ENCODE measurements around the gene MYO1B.
A peak's percentile ranks its signal among the peaks of the same experiment; 100 is the strongest.

Gene MYO1B

DNA sequence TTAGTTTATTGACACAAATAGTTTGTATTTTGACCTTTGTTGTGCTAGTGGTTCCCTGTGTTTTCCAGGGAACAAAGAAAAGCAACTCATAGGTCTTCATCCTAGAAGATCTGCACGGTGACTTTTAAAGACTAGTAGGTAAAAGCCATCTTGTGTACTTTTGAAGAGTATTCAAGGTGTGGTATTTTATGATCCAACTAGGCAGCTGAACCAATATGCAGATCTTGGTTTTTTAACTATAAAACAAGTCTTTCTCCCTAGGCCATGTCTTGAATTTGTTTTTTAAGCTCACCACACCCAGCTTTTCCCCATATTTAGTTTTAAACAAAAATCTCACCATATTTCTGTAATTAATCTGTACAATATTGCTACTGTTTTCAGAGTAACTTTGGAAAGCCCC lies 30.0 kb upstream of the MYO1B start:
- Histone ChIP-seq H3K36me3 (no peaks in the 10 kb centered on the region), H3K27me3 (no peaks in the 10 kb centered on the region), H3K4me3 (ENCODE audit: low read depth, low read length) (no peak overlapping the region), H3K4me1 (peaks cover 8% of the 10 kb centered on the region), H3K9me3 (no peaks in the 10 kb centered on the region)
- TF ChIP-seq, protein P1, sequence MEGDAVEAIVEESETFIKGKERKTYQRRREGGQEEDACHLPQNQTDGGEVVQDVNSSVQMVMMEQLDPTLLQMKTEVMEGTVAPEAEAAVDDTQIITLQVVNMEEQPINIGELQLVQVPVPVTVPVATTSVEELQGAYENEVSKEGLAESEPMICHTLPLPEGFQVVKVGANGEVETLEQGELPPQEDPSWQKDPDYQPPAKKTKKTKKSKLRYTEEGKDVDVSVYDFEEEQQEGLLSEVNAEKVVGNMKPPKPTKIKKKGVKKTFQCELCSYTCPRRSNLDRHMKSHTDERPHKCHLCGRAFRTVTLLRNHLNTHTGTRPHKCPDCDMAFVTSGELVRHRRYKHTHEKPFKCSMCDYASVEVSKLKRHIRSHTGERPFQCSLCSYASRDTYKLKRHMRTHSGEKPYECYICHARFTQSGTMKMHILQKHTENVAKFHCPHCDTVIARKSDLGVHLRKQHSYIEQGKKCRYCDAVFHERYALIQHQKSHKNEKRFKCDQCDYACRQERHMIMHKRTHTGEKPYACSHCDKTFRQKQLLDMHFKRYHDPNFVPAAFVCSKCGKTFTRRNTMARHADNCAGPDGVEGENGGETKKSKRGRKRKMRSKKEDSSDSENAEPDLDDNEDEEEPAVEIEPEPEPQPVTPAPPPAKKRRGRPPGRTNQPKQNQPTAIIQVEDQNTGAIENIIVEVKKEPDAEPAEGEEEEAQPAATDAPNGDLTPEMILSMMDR (IDR thresholded peaks at IDR 0.05; ENCODE audit: low read depth, low read length), result no peak
- DNase-seq, result no peak

DNA sequence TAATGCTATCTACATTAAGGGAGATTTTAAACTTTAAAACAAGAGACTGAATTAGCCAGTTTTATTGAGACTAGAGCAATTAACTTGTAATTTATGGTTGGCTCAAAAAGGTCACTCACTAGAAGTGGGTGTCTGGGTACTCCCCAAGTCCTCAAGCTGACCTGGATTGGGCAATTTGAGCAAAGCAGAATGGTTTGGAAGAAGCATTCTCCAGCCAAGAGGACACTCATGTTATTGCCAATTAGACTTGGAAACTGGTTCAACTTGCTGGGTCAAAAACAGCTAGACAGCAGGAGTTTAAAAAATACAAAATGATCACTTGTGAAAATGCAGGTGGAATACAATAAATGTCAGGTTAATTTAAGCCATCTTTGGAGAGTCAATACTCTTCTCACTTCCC lies 29.5 kb upstream of the MYO1B start:
- H3K36me3 ChIP-seq, result no peaks in the 10 kb centered on the region
- DNase-seq, result no peak
- H3K4me3 ChIP-seq (ENCODE audit: low read depth, low read length), result no peak overlapping the region
- H3K9me3 ChIP-seq, result no peaks in the 10 kb centered on the region
- H3K4me1 ChIP-seq, result peaks cover 8% of the 10 kb centered on the region
- no peaks in the 10 kb centered on the region for H3K27me3 ChIP-seq
- TF ChIP-seq, protein P1 (IDR thresholded peaks at IDR 0.05; ENCODE audit: low read depth, low read length), result no peak

DNA sequence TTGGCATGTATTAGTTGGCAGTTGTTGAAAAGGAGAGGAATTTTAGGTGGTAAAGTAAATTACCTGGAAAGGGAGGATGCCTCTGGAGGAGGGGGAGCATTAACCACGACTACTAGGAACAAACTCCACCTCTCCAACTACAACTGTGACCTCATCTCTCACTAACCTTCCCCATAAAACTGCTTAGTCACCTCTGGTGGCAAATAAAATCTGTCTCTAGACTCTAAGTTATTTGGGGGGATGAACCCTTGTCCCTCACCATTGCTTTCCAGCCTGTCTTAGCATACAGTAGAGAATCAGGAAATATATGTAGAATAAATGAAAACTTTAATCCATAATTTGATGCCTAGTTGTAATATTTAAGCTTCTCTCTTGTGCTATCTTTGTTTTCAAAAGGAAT lies 27.6 kb upstream of the MYO1B start:
- no peaks in the 10 kb centered on the region for H3K36me3 ChIP-seq
- DNase-seq, result no peak
- no peak overlapping the region for H3K4me3 ChIP-seq (ENCODE audit: low read depth, low read length)
- TF ChIP-seq, protein P1 (IDR thresholded peaks at IDR 0.05; ENCODE audit: low read depth, low read length), result no peak
- H3K27me3 ChIP-seq, result no peaks in the 10 kb centered on the region
- H3K9me3 ChIP-seq, result no peaks in the 10 kb centered on the region
- peaks cover 8% of the 10 kb centered on the region for H3K4me1 ChIP-seq

DNA sequence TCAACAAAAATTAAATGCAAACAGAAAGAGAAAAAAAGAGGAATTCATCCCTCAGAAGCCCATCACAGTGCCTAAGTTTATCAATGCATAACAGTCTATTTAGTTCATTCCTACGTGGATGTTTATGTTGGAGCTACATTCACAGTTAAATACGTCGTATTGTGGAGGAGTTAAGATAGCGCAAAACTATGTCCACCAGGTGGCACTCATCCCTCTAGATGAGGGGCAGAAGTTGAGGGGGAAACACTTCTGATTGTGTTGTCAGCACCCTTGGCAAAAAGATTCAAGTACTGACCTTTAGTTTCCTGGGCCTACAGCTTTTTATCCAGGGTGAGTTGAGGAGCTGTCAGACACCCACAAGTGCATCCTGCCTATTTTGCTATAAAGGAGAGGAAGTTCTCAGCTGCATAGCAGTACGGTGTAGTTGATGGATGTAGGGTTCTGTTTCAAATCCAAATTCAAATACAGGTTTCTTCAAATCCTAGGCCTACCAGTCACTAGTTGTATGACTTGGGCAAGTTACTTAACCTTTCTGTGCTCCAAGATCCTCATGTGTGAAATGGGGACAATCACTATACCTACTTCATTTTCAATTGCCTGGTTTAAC lies 26.8 kb upstream of the MYO1B start:
- peaks cover 8% of the 10 kb centered on the region for H3K4me1 ChIP-seq
- peak; percentile 82 for DNase-seq
- H3K4me3 ChIP-seq (ENCODE audit: low read depth, low read length), result no peak overlapping the region
- no peaks in the 10 kb centered on the region for H3K27me3 ChIP-seq
- no peaks in the 10 kb centered on the region for H3K9me3 ChIP-seq
- TF ChIP-seq, protein P1 (IDR thresholded peaks at IDR 0.05; ENCODE audit: low read depth, low read length), result peak; percentile 92
- no peaks in the 10 kb centered on the region for H3K36me3 ChIP-seq

DNA sequence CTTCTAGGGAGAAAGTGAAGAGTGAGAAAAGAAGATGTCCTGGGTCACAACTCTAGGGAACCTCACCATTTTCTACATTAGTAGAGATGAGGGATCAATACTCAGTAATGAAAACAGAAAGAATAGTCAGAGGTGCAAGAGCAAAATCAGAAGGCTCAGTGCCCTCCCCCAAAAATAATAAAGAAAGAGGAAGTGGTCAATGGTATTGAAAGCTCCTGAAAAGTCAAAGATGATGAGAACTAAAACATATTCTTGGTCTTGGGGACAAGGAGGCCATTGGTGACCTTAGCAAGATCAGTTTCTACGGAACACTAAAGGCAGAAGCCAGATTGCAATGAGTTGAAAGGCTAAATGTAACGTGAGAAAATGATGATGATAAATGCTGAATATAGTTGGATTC lies 24.5 kb upstream of the MYO1B start:
- H3K27me3 ChIP-seq, result no peaks in the 10 kb centered on the region
- H3K4me1 ChIP-seq, result peaks cover 8% of the 10 kb centered on the region
- no peak for DNase-seq
- H3K9me3 ChIP-seq, result no peaks in the 10 kb centered on the region
- H3K36me3 ChIP-seq, result no peaks in the 10 kb centered on the region
- TF ChIP-seq, protein P1 (IDR thresholded peaks at IDR 0.05; ENCODE audit: low read depth, low read length), result no peak
- no peak overlapping the region for H3K4me3 ChIP-seq (ENCODE audit: low read depth, low read length)

DNA sequence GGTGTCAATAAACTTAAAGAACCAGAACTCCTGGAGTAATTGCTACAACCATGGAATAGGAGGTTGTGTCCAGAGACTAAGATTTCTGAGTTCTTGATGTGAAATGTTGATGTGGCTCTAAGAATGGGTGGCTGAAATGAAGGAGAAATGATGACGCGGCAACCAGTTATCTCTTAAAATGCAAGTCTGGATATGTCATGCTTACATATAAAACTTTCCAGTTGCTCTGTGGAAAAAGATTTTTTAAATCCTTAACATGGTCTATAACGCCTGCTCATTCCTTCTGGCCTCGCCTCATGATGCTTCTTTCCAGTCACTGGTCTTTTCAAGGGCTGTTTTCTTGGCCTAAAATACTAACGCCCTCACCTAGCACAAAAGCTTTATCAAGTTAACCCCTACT lies 23.5 kb upstream of the MYO1B start:
- H3K4me1 ChIP-seq, result peaks cover 8% of the 10 kb centered on the region
- H3K36me3 ChIP-seq, result no peaks in the 10 kb centered on the region
- DNase-seq, result no peak
- H3K4me3 ChIP-seq (ENCODE audit: low read depth, low read length), result no peak overlapping the region
- H3K9me3 ChIP-seq, result no peaks in the 10 kb centered on the region
- no peaks in the 10 kb centered on the region for H3K27me3 ChIP-seq
- TF ChIP-seq, protein P1 (IDR thresholded peaks at IDR 0.05; ENCODE audit: low read depth, low read length), result no peak

Data from BE2C (cell line).